Tibial artery (tissue), 4 donors: Measurements from ENCODE around the gene FAM47E.

Experiments
- DNase-seq, 2 donors: peaks; one replicate each; pipeline ENCODE4 v3.0.0-alpha.2; 2019
- H3K27ac ChIP-seq, 2 donors: fragments of 200-600 bp; sonication (generic) in 1 of 2; 1 replicate in 1 of 2; 2 replicates in 1 of 2; pipeline ENCODE4 v1.5.1; 2018 to 2019; ENCODE audit warnings: mild to moderate bottlenecking in 1 of 2
- H3K27me3 ChIP-seq, 2 donors: fragments of 200-600 bp; sonication (generic) in 1 of 2; one replicate each; pipeline versions ENCODE4 v1.5.1 to v1.6.0; 2016 to 2019
- H3K36me3 ChIP-seq, 3 donors: fragments of 200-600 bp; sonication (generic) in 2 of 3; one replicate each; pipeline ENCODE4 v1.5.1; 2016 to 2019; ENCODE audit warnings: mild to moderate bottlenecking in 2 of 3
- H3K4me1 ChIP-seq, 4 donors: fragments of 200-600 bp; sonication (generic) in 2 of 4; 1 replicate in 3 of 4; 2 replicates in 1 of 4; pipeline ENCODE4 v1.5.1; 2016 to 2019
- H3K4me3 ChIP-seq, 2 donors: fragments of 200-600 bp; sonication (generic) in 1 of 2; 1 replicate in 1 of 2; 2 replicates in 1 of 2; pipeline ENCODE4 v1.5.1; 2018 to 2019; ENCODE audit warnings: mild to moderate bottlenecking in 2 of 2
- H3K9me3 ChIP-seq, 3 donors: fragments of 200-600 bp; sonication (generic) in 1 of 3; one replicate each; pipeline ENCODE4 v1.5.1; 2016 to 2019
- CTCF ChIP-seq, 2 experiments: fragments of 200-600 bp in 1 of 2; fragments of 450-650 bp in 1 of 2; IDR thresholded peaks; one replicate each; pipeline ENCODE4 v1.5.1; 2017 to 2019; ENCODE audit warnings: antibody characterized with exemption in 2 of 2, mild to moderate bottlenecking in 1 of 2, moderate library complexity in 1 of 2
- intact Hi-C: fragments of 100-400 bp; cut with DNase I; formaldehyde crosslinking; loops from one replicate; pipeline ENCODE4 v1.15.0; 2023; ENCODE audit warnings: low total_unique reads

FAM47E gene

GRCh38 chr4:76275486-76276124, 24.1 kb downstream of the FAM47E start:
- no peak for DNase-seq
- no peak for TF ChIP-seq CTCF (IDR thresholded peaks at IDR 0.05)

GRCh38 chr4:76276813-76277212, 25.3 kb downstream of the FAM47E start:
- H3K27me3 ChIP-seq: no peaks in the 10 kb centered on the region
- TF ChIP-seq CTCF (IDR thresholded peaks at IDR 0.05): no peak
- intact Hi-C loops: no loop called here
- no peaks in the 10 kb centered on the region for H3K4me1 ChIP-seq
- H3K27ac ChIP-seq: no peak overlapping the region
- no peak overlapping the region for H3K4me3 ChIP-seq
- DNase-seq: no peak
- no peaks in the 10 kb centered on the region for H3K9me3 ChIP-seq
- H3K36me3 ChIP-seq: no peaks in the 10 kb centered on the region

More at GRCh38 chr4:76275486-76276124, 24.1 kb downstream of the FAM47E start:
- no peaks in the 10 kb centered on the region for H3K4me1 ChIP-seq
- H3K27ac ChIP-seq: no peak overlapping the region
- H3K4me3 ChIP-seq: no peak overlapping the region
- no peaks in the 10 kb centered on the region for H3K9me3 ChIP-seq
- no peaks in the 10 kb centered on the region for H3K36me3 ChIP-seq
- H3K27me3 ChIP-seq: no peaks in the 10 kb centered on the region
- intact Hi-C loops: no loop called here

- intact Hi-C loops: no loop called here
- no peaks in the 10 kb centered on the region for H3K27me3 ChIP-seq
- no peaks in the 10 kb centered on the region for H3K36me3 ChIP-seq
- no peak overlapping the region for H3K27ac ChIP-seq
- no peak overlapping the region for H3K4me3 ChIP-seq
- H3K4me1 ChIP-seq: no peaks in the 10 kb centered on the region
- no peak for DNase-seq
- H3K9me3 ChIP-seq: no peaks in the 10 kb centered on the region
- TF ChIP-seq CTCF (IDR thresholded peaks at IDR 0.05): no peak
Measured at GRCh38 chr4:76277667-76278066, 26.1 kb downstream of the FAM47E start.

- intact Hi-C loops: no loop called here
- no peak for DNase-seq
- H3K27ac ChIP-seq: no peak overlapping the region
- H3K4me3 ChIP-seq: no peak overlapping the region
- no peaks in the 10 kb centered on the region for H3K4me1 ChIP-seq
- H3K9me3 ChIP-seq: no peaks in the 10 kb centered on the region
- no peaks in the 10 kb centered on the region for H3K36me3 ChIP-seq
- H3K27me3 ChIP-seq: no peaks in the 10 kb centered on the region
- TF ChIP-seq CTCF (IDR thresholded peaks at IDR 0.05): no peak
Measured at GRCh38 chr4:76278583-76278982, 27.1 kb downstream of the FAM47E start.

GRCh38 chr4:76279462-76279861, 27.9 kb downstream of the FAM47E start:
- DNase-seq: no peak
- Histone ChIP-seq H3K4me3 (no peak overlapping the region), H3K27me3 (no peaks in the 10 kb centered on the region), H3K9me3 (no peaks in the 10 kb centered on the region), H3K27ac (no peak overlapping the region), H3K4me1 (no peaks in the 10 kb centered on the region), H3K36me3 (no peaks in the 10 kb centered on the region)
- TF ChIP-seq CTCF (IDR thresholded peaks at IDR 0.05): no peak
- intact Hi-C loops: no loop called here
